ENCODE measurements around the gene GTF3C2.

- TF ChIP-seq, protein P1, sequence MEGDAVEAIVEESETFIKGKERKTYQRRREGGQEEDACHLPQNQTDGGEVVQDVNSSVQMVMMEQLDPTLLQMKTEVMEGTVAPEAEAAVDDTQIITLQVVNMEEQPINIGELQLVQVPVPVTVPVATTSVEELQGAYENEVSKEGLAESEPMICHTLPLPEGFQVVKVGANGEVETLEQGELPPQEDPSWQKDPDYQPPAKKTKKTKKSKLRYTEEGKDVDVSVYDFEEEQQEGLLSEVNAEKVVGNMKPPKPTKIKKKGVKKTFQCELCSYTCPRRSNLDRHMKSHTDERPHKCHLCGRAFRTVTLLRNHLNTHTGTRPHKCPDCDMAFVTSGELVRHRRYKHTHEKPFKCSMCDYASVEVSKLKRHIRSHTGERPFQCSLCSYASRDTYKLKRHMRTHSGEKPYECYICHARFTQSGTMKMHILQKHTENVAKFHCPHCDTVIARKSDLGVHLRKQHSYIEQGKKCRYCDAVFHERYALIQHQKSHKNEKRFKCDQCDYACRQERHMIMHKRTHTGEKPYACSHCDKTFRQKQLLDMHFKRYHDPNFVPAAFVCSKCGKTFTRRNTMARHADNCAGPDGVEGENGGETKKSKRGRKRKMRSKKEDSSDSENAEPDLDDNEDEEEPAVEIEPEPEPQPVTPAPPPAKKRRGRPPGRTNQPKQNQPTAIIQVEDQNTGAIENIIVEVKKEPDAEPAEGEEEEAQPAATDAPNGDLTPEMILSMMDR (IDR thresholded peaks at IDR 0.05 in 8 of 11, conservative IDR thresholded peaks at IDR 0.05 in 3 of 11) = no peak
- TF ChIP-seq POLR2A (IDR thresholded peaks at IDR 0.05) = no peak
- TF ChIP-seq POLR2AphosphoS5 (IDR thresholded peaks at IDR 0.05) = no peak
These were observed 39.7 kb downstream of the GTF3C2 start for GRCh38 chr2:27316655-27317412.

Measured in spleen (tissue), 7 donors.